Measurements from ENCODE around the gene OTOF.

Gene OTOF

GRCh38 chr2:26457251-26457666 lies 20.7 kb downstream of the OTOF start:
- H3K56ac ChIP-seq (ENCODE audit: low read length) = no peak overlapping the region
- WGBS (ENCODE audit: extremely low coverage, insufficient coverage, low lambda C conversion rate) = no CpG with 5 or more reads among the region's 11 CpGs
- no peak overlapping the region for H4K8ac ChIP-seq (ENCODE audit: low read depth, low read length)
- H3K9ac ChIP-seq (ENCODE audit: low read length) = no peak overlapping the region
- no peak overlapping the region for H2BK5ac ChIP-seq (ENCODE audit: low read length)
- no peak overlapping the region for H2BK120ac ChIP-seq (ENCODE audit: low read depth, low read length)
- no peaks in the 10 kb centered on the region for H3K79me2 ChIP-seq (ENCODE audit: control insufficient read depth, insufficient read depth, low read length)
- no peak overlapping the region for H3K27ac ChIP-seq (ENCODE audit: low read depth, low read length)
- no peak overlapping the region for H3K23ac ChIP-seq (ENCODE audit: low read length)
- no peaks in the 10 kb centered on the region for H3K27me3 ChIP-seq (ENCODE audit: insufficient read depth, low read length, poor library complexity)
- no peaks in the 10 kb centered on the region for H3K79me1 ChIP-seq (ENCODE audit: low read length)
- no peak overlapping the region for H3K4me2 ChIP-seq (ENCODE audit: low read length)
- H3K4me1 ChIP-seq (ENCODE audit: control insufficient read depth, low read depth, low read length) = no peaks in the 10 kb centered on the region
- H3K18ac ChIP-seq (ENCODE audit: low read length) = no peak overlapping the region
- H2AK5ac ChIP-seq (ENCODE audit: low read length) = no peak overlapping the region
- H2BK15ac ChIP-seq (replicated peaks; ENCODE audit: low read depth) = no peak overlapping the region
- H3K4me3 ChIP-seq (ENCODE audit: low read length) = no peak overlapping the region
- DNase-seq = no peak
- no peak overlapping the region for H3K4ac ChIP-seq (ENCODE audit: low read depth, low read length)
- H3K36me3 ChIP-seq (ENCODE audit: control insufficient read depth, insufficient read depth, low read length) = no peaks in the 10 kb centered on the region
- H4K5ac ChIP-seq (ENCODE audit: low read length) = no peak overlapping the region

GRCh38 chr2:26456440-26457250 lies 21.3 kb downstream of the OTOF start:
- H3K4me2 ChIP-seq (ENCODE audit: low read length) = no peak overlapping the region
- H3K4me1 ChIP-seq (ENCODE audit: control insufficient read depth, low read depth, low read length) = no peaks in the 10 kb centered on the region
- WGBS (ENCODE audit: extremely low coverage, insufficient coverage, low lambda C conversion rate) = no CpG with 5 or more reads among the region's 10 CpGs
- H3K56ac ChIP-seq (ENCODE audit: low read length) = no peak overlapping the region
- no peak overlapping the region for H2BK120ac ChIP-seq (ENCODE audit: low read depth, low read length)
- DNase-seq = no peak
- H2BK5ac ChIP-seq (ENCODE audit: low read length) = no peak overlapping the region
- no peak overlapping the region for H4K8ac ChIP-seq (ENCODE audit: low read depth, low read length)
- no peak overlapping the region for H3K4ac ChIP-seq (ENCODE audit: low read depth, low read length)
- no peak overlapping the region for H2BK15ac ChIP-seq (replicated peaks; ENCODE audit: low read depth)
- no peaks in the 10 kb centered on the region for H3K79me1 ChIP-seq (ENCODE audit: low read length)
- no peak overlapping the region for H3K18ac ChIP-seq (ENCODE audit: low read length)
- no peak overlapping the region for H2AK5ac ChIP-seq (ENCODE audit: low read length)
- no peaks in the 10 kb centered on the region for H3K79me2 ChIP-seq (ENCODE audit: control insufficient read depth, insufficient read depth, low read length)
- H3K4me3 ChIP-seq (ENCODE audit: low read length) = no peak overlapping the region
- no peak overlapping the region for H3K27ac ChIP-seq (ENCODE audit: low read depth, low read length)
- no peak overlapping the region for H4K5ac ChIP-seq (ENCODE audit: low read length)
- no peak overlapping the region for H3K9ac ChIP-seq (ENCODE audit: low read length)
- H3K36me3 ChIP-seq (ENCODE audit: control insufficient read depth, insufficient read depth, low read length) = no peaks in the 10 kb centered on the region
- H3K27me3 ChIP-seq (ENCODE audit: insufficient read depth, low read length, poor library complexity) = no peaks in the 10 kb centered on the region
- H3K23ac ChIP-seq (ENCODE audit: low read length) = no peak overlapping the region

- H3K9ac ChIP-seq (ENCODE audit: low read length) = no peak overlapping the region
- no peak overlapping the region for H3K4ac ChIP-seq (ENCODE audit: low read depth, low read length)
- H4K5ac ChIP-seq (ENCODE audit: low read length) = no peak overlapping the region
- H2BK15ac ChIP-seq (replicated peaks; ENCODE audit: low read depth) = no peak overlapping the region
- no peak overlapping the region for H2BK5ac ChIP-seq (ENCODE audit: low read length)
- no CpG with 5 or more reads among the region's 18 CpGs for WGBS (ENCODE audit: extremely low coverage, insufficient coverage, low lambda C conversion rate)
- no peak overlapping the region for H3K18ac ChIP-seq (ENCODE audit: low read length)
- H2AK5ac ChIP-seq (ENCODE audit: low read length) = no peak overlapping the region
- no peaks in the 10 kb centered on the region for H3K27me3 ChIP-seq (ENCODE audit: insufficient read depth, low read length, poor library complexity)
- H3K4me1 ChIP-seq (ENCODE audit: control insufficient read depth, low read depth, low read length) = no peaks in the 10 kb centered on the region
- DNase-seq = no peak
- H3K79me2 ChIP-seq (ENCODE audit: control insufficient read depth, insufficient read depth, low read length) = no peaks in the 10 kb centered on the region
- no peaks in the 10 kb centered on the region for H3K79me1 ChIP-seq (ENCODE audit: low read length)
- H3K36me3 ChIP-seq (ENCODE audit: control insufficient read depth, insufficient read depth, low read length) = no peaks in the 10 kb centered on the region
- no peak overlapping the region for H3K27ac ChIP-seq (ENCODE audit: low read depth, low read length)
- no peak overlapping the region for H4K8ac ChIP-seq (ENCODE audit: low read depth, low read length)
- no peak overlapping the region for H3K4me2 ChIP-seq (ENCODE audit: low read length)
- no peak overlapping the region for H2BK120ac ChIP-seq (ENCODE audit: low read depth, low read length)
- H3K23ac ChIP-seq (ENCODE audit: low read length) = no peak overlapping the region
- no peak overlapping the region for H3K4me3 ChIP-seq (ENCODE audit: low read length)
- H3K56ac ChIP-seq (ENCODE audit: low read length) = no peak overlapping the region
Measured at GRCh38 chr2:26455670-26456439, 22.1 kb downstream of the OTOF start.

GRCh38 chr2:26455037-26455669 lies 22.8 kb downstream of the OTOF start:
- H3K79me1 ChIP-seq (ENCODE audit: low read length) = no peaks in the 10 kb centered on the region

GRCh38 chr2:26454561-26455001 lies 23.3 kb downstream of the OTOF start:
- no peaks in the 10 kb centered on the region for H3K79me1 ChIP-seq (ENCODE audit: low read length)
- no peak overlapping the region for H3K4me2 ChIP-seq (ENCODE audit: low read length)
- H3K23ac ChIP-seq (ENCODE audit: low read length) = no peak overlapping the region
- H4K5ac ChIP-seq (ENCODE audit: low read length) = no peak overlapping the region
- no peak overlapping the region for H3K4me3 ChIP-seq (ENCODE audit: low read length)
- no peak overlapping the region for H3K9ac ChIP-seq (ENCODE audit: low read length)
- H2BK5ac ChIP-seq (ENCODE audit: low read length) = no peak overlapping the region
- no peak overlapping the region for H4K8ac ChIP-seq (ENCODE audit: low read depth, low read length)
- H3K79me2 ChIP-seq (ENCODE audit: control insufficient read depth, insufficient read depth, low read length) = no peaks in the 10 kb centered on the region
- WGBS (ENCODE audit: extremely low coverage, insufficient coverage, low lambda C conversion rate) = no CpG with 5 or more reads among the region's 10 CpGs
- H3K18ac ChIP-seq (ENCODE audit: low read length) = no peak overlapping the region
- no peaks in the 10 kb centered on the region for H3K4me1 ChIP-seq (ENCODE audit: control insufficient read depth, low read depth, low read length)
- H3K27me3 ChIP-seq (ENCODE audit: insufficient read depth, low read length, poor library complexity) = no peaks in the 10 kb centered on the region
- H3K27ac ChIP-seq (ENCODE audit: low read depth, low read length) = no peak overlapping the region
- H3K4ac ChIP-seq (ENCODE audit: low read depth, low read length) = no peak overlapping the region
- H2BK15ac ChIP-seq (replicated peaks; ENCODE audit: low read depth) = no peak overlapping the region
- H2AK5ac ChIP-seq (ENCODE audit: low read length) = no peak overlapping the region
- H3K56ac ChIP-seq (ENCODE audit: low read length) = no peak overlapping the region
- no peaks in the 10 kb centered on the region for H3K36me3 ChIP-seq (ENCODE audit: control insufficient read depth, insufficient read depth, low read length)
- DNase-seq = no peak
- no peak overlapping the region for H2BK120ac ChIP-seq (ENCODE audit: low read depth, low read length)

More at GRCh38 chr2:26455037-26455669, 22.8 kb downstream of the OTOF start:
- no peak overlapping the region for H3K56ac ChIP-seq (ENCODE audit: low read length)
- no peak overlapping the region for H3K4me2 ChIP-seq (ENCODE audit: low read length)
- no peaks in the 10 kb centered on the region for H3K36me3 ChIP-seq (ENCODE audit: control insufficient read depth, insufficient read depth, low read length)
- no peak overlapping the region for H3K27ac ChIP-seq (ENCODE audit: low read depth, low read length)
- no peak overlapping the region for H2AK5ac ChIP-seq (ENCODE audit: low read length)
- WGBS (ENCODE audit: extremely low coverage, insufficient coverage, low lambda C conversion rate) = no CpG with 5 or more reads among the region's 11 CpGs
- no peaks in the 10 kb centered on the region for H3K4me1 ChIP-seq (ENCODE audit: control insufficient read depth, low read depth, low read length)
- no peaks in the 10 kb centered on the region for H3K27me3 ChIP-seq (ENCODE audit: insufficient read depth, low read length, poor library complexity)
- no peak overlapping the region for H2BK5ac ChIP-seq (ENCODE audit: low read length)
- H2BK15ac ChIP-seq (replicated peaks; ENCODE audit: low read depth) = no peak overlapping the region
- no peak overlapping the region for H3K23ac ChIP-seq (ENCODE audit: low read length)
- no peaks in the 10 kb centered on the region for H3K79me2 ChIP-seq (ENCODE audit: control insufficient read depth, insufficient read depth, low read length)
- no peak for DNase-seq
- no peak overlapping the region for H3K4ac ChIP-seq (ENCODE audit: low read depth, low read length)
- H3K9ac ChIP-seq (ENCODE audit: low read length) = no peak overlapping the region
- H2BK120ac ChIP-seq (ENCODE audit: low read depth, low read length) = no peak overlapping the region
- no peak overlapping the region for H3K4me3 ChIP-seq (ENCODE audit: low read length)
- no peak overlapping the region for H4K8ac ChIP-seq (ENCODE audit: low read depth, low read length)
- no peak overlapping the region for H3K18ac ChIP-seq (ENCODE audit: low read length)
- no peak overlapping the region for H4K5ac ChIP-seq (ENCODE audit: low read length)

Data from mesendoderm (in vitro differentiated cells).